ENCODE measurements around the gene RHCE.
A peak's percentile ranks its signal among the peaks of the same experiment; 100 is the strongest.
"Not testable (repeated sequence)": the region's sequence is repeated elsewhere in the genome, so short reads cannot be mapped to it uniquely, and the experiment has no call there.

Gene RHCE

GRCh38 chr1:25356441-25356840 lies 64.2 kb downstream of the RHCE start:
- Histone ChIP-seq H3K4me3 (no peak overlapping the region), H3K27ac (peak overlapping the region in 12 of 21 experiments; percentile 7 to 66 (median 48))

DNA sequence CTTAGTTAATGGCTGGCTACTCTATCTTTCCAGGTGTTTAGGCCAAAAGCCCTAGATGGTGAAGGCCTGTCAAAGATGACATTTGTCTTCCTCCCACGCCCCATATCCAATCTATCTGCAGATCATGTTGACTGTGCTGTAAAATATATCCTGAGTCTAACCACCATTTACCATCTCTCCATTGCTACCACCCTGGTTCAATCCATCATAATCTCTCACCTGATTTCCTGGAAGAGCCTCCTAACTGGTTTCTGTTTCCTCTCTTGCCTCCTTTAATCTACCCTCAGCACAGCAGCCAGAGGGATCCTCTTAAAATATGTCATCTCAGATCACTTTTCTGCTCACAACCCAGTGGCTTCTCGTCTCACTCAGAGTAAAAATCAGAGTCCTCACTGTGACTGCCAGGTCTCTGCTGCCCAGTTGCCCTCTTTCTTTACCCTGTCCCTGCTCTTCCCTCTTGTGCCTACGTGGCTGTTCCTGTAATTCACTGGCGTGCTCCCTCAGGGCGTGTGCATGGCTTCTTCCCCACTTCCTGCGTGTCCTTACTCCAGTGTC lies 64.7 kb downstream of the RHCE start:
- Histone ChIP-seq H3K4me3 (no peak overlapping the region), H3K27ac (peak overlapping the region in 12 of 21 experiments; percentile 7 to 66 (median 48))

DNA sequence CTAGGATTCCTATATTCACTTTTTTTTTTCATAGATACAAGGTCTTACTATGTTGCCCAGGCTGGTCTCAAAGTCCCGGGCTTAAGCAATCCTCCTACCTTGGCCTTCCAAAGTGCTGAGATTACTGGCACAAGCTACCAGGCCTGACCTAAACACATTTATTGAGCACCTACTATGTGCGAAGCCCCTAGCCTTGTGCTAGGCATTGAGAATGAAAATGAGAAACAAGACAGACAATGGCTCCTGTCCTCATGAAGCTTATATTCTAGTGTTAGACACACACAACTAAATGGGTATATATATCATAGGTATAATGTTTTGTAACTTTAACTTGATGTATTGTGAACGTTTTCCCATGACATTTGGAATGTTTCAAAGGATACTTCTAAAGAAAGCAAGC lies 71.0 kb downstream of the RHCE start:
- Histone ChIP-seq H3K27ac (no peak overlapping the region), H3K4me3 (no peak overlapping the region)

DNA sequence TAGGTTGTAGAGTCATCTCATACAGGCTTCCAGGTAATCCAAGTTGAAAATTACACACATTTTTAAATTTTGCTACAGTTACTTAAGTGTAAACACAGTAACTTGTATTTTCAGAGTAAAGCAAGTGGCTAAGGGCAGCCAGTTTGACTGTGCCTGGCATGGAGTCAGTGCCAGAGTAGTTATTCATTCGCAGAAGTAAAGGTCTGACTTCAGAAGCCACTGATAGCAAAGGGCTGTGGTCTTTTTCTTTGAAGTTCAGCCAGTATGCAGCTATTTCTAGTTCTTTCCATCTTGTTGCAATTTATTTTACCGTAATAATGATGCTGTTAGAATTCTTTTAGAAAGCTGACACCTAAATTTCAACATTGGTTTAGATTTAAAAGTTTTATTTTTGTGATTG lies 73.1 kb downstream of the RHCE start:
- Histone ChIP-seq H3K4me3 (no peak overlapping the region), H3K27ac (no peak overlapping the region)

GRCh38 chr1:25343872-25344271 lies 76.8 kb downstream of the RHCE start:
- Histone ChIP-seq H3K27ac (no peak overlapping the region), H3K4me3 (no peak overlapping the region)

DNA sequence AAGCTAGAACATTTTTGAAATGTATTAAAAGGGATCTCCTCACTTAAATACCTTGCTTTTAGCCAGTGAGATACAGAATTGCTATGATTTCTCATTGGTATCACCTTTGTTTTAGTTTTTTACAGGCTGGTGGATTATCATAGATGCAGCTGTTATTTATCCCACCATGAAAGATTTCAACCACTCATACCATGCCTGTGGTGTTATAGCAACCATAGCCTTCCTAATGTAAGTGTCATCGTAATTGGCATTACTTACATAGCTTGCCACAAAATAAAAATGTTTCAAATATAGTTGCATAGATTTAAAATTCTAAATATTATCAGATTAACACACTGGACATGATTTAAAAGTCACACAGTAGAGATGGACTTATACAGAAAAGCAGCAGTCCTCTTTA lies 77.8 kb downstream of the RHCE start:
- Histone ChIP-seq H3K4me3 (no peak overlapping the region), H3K27ac (no peak overlapping the region)

GRCh38 chr1:25341746-25342145 lies 78.9 kb downstream of the RHCE start:
- no peak overlapping the region for H3K27ac ChIP-seq
- no peak overlapping the region for H3K4me3 ChIP-seq

- Histone ChIP-seq H3K4me3 (peak overlapping the region; percentile 80 to 99 (median 99)), H3K27ac (peak overlapping the region; percentile 87 to 99 (median 97))
These were observed 81.6 kb downstream of the RHCE start for GRCh38 chr1:25338986-25339385.

- Histone ChIP-seq H3K27ac (peak within 1 kb of the TSS; percentile 87 to 99 (median 97)), H3K4me3 (peak within 1 kb of the TSS; percentile 80 to 99 (median 99))
These were observed 82.2 kb downstream of the RHCE start, which contains the start of gene TMEM50A for GRCh38 chr1:25338188-25338981. TMEM50A (plus strand) TSS chr1:25338334; CDS start chr1:25340487, 2,153 bp downstream.

DNA sequence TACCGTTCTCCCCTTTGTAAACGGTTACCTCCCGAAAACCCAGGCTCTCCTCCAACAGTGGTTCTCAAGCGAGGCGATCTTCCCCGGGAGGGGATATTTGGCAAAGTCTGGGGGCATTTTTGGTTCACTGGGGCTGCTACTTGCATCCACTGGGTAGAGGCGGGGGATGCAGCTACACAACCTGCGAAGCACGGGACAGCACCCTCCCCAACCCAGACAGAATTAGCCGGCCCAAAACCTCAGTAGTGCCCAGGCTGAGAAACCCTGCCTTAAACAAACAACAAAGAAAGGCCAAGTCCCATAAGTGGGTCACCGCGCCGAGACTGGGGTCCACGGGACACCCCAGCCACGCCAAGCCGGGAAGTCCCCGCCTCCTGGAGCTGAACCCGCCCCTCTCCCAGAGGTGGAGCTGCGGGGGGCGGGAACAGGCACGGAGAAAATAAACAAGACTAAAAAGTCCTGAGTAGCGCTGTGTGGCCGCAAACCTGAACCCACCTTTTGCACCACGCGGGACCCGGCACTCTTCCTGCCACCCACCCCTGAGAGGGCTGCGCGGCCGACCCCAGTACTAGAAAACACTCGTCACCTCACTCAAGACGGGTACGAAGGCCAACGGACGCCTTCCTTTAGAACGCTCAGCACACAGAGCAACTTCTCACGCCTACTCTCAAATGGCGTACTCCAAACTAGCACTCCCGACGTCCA lies 83.0 kb downstream of the RHCE start:
- Histone ChIP-seq H3K4me3 (peak overlapping the region; percentile 80 to 99 (median 99)), H3K27ac (peak overlapping the region; percentile 58 to 99 (median 97))

GRCh38 chr1:25336922-25337354 lies 83.7 kb downstream of the RHCE start:
- peak overlapping the region in 16 of 21 experiments; percentile 16 to 99 (median 62) for H3K27ac ChIP-seq
- peak overlapping the region; percentile 49 to 99 (median 93) for H3K4me3 ChIP-seq

- not testable (repeated sequence) for H3K4me3 ChIP-seq
- peak overlapping the region in 6 of 21 experiments; percentile 29 to 73 (median 61) for H3K27ac ChIP-seq
These were observed 90.7 kb downstream of the RHCE start for GRCh38 chr1:25329950-25330349.

- H3K27ac ChIP-seq: peak overlapping the region in 8 of 21 experiments; percentile 22 to 73 (median 61)
- not testable (repeated sequence) for H3K4me3 ChIP-seq
These were observed 91.3 kb downstream of the RHCE start for GRCh38 chr1:25329336-25329735.

- H3K27ac ChIP-seq: peak overlapping the region in 1 of 21 experiments; percentile 65
- H3K4me3 ChIP-seq: not testable (repeated sequence)
These were observed 91.8 kb downstream of the RHCE start for GRCh38 chr1:25328791-25329185.

- H3K4me3 ChIP-seq, H3K27ac ChIP-seq: not testable (repeated sequence)
These were observed 92.5 kb downstream of the RHCE start for GRCh38 chr1:25327864-25328790.

DNA sequence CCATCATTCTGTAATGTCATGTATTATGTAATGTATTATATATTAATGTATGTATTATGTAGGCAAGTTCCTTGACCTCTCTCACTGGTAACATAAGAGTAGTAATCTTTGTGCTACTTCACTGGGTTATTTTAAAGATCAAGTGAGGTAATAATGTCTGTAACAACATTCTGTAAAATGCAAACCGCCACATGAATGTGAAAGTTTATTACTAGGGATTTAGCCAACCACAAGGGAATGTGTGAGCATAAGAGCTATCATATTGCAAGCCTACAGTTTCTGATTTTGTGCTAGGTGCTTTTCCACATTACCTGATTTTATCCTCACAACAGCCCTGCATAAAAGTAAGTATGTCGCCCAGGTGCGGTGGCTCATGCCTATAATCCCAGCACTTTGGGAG lies 96.2 kb downstream of the RHCE start:
- H3K27ac ChIP-seq, H3K4me3 ChIP-seq: not testable (repeated sequence)

- H3K27ac ChIP-seq, H3K4me3 ChIP-seq: not testable (repeated sequence)
These were observed 98.5 kb downstream of the RHCE start for GRCh38 chr1:25322127-25322526.

DNA sequence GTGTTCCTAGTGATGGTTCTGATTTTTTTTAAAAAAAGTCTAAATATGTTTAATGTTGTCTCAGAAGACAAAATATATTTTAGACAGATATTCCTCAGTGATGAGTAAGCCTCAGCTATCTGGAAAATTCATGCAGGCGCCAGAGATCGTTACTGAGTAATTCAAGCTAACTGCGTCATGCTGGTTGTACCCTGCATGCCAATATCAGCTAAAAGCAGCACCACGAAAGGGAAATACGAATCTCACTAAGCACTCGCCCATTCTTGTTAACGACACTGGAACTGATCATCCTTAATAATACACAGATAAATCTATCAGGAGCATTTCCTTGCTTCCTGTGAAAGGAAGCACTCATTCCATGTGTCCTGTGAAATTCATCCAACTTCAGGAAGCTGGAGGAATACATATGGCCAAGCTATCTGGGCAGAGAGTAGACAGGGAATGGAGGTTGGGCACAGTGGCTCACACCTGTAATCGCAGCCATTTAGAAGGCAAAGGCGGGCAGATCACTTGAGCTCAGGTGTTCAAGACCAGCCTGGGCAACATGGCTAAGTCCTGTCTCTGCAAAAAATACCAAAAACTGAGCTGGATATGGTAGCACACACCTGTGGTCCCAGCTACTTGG lies 100.2 kb downstream of the RHCE start:
- not testable (repeated sequence) for H3K4me3 ChIP-seq
- H3K27ac ChIP-seq: peak overlapping the region in 4 of 21 experiments; percentile 42 to 61 (median 54)
